Stimulated activated CD4-positive, alpha-beta T cell treated with anti-CD3 and anti-CD28 coated beads, TNF-alpha, amount 100 ng/mL, for 4 hours (primary cell): ENCODE measurements around the gene KIAA1217.

ENCODE experiments used
- DNase-seq, 3 experiments: peaks; one replicate each; pipeline ENCODE4 v3.0.0-alpha.2; 2020; ENCODE audit warnings: low read depth in 3 of 3

The KIAA1217 gene

DNA sequence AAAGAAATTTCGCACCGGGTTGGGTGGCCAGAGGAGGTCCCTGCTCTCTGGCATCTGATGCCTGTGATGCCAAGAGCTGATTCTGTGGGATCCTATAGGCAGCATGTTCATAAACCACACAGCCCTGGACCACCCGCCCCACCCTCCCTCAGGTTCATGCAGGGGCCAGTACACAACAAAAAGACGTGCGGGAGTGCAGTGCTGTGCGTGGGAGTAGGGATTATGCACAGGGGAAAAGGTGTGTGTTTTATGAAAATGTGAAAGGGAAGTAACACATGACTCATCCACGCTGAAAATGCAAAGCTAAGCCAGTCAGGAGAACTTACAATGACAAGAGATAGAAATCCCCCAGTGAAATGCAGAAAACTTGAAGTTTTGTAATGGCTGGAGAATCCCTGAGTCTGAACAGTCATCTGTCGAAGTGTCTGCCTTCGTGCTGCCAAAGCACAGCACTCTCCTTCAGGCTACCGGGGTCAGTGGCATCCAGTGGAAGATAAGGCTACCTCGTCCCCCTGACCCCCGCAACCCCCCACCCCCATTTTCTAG lies 1.1 kb downstream of the KIAA1217 start:
- DNase-seq = no peak

DNA sequence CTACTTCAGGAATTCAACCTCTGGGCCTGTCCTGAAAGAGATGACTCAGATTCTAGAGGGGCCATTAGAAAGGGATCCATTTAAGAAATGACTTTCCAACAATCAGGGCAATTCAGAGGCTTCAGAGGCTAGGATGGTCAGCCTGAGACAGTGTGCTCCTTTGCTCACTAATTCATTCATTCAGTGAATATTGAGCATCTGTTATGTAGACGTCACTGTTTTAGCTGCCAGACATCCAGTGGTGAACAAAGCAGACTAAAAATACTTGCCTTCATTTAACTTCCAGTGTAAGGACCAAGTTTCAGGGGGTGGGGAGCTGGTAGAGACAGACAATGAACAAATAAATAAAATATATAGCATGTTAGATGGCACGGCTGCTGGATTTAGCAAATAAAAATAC lies 1.6 kb downstream of the KIAA1217 start:
- no peak for DNase-seq

- no peak for DNase-seq
Observed at GRCh38 chr10:24213266-24213665, 4.3 kb downstream of the KIAA1217 start.

GRCh38 chr10:24213881-24214280 lies 4.9 kb downstream of the KIAA1217 start:
- DNase-seq = no peak

- DNase-seq = no peak
Observed at GRCh38 chr10:24214762-24215161, 5.8 kb downstream of the KIAA1217 start.

DNA sequence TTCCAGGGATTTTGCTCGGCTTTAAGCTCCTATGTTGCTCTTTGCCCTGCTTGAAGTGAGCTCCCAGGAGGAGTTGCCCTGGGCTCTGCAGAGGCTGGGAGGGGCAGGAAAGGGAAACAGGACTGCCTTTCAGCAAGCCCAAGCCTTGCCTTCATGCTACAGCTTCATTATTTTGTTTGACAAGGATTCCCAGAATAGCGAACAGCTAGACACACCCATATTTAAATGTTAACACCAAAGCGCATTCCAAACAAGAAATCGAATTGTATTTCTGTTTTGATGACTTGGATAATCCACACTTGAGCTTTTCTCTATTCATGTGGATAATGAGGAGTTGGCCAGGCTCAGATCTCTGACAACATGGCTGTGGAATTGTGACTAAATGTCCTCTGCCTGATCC lies 6.3 kb downstream of the KIAA1217 start:
- no peak for DNase-seq

DNA sequence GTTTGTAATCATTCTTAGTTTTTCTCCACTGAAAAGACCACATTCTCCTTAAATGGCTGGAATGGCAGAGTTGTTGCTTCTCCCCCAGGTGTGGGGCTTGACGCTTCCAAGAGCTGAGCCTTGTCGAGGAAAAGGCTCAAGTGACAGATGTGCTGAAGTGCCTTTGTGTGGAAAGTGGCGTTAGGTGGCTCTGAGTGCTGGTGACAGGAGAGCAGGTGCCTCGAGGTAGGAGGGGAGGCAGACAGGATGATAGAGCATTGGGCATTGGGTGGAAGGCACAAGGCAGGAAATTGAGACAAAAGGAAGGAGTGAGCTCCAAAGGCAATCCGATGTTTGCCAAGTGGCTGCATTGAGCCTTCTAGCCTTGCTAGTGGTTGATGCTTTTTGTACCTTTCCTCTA lies 6.7 kb downstream of the KIAA1217 start:
- DNase-seq = no peak

DNA sequence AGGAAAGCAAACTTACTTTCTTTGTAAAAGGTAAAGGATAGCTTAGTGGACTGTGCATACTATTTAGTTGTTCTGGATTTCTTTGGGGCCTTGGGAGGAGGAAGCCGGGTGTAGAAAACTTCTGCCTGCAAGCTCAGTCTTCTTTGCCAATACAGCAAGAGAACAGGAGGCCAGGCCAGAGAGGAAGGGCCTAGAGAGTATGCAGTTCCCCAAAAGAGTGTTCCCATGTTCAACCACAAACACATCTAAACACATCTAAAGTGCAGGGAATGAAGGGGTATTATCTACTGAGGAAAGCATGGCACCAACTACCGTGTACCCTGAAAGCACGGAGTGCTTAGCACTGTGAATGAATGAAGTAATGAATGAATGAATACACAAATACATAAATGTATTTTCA lies 11.0 kb downstream of the KIAA1217 start:
- DNase-seq = no peak

DNA sequence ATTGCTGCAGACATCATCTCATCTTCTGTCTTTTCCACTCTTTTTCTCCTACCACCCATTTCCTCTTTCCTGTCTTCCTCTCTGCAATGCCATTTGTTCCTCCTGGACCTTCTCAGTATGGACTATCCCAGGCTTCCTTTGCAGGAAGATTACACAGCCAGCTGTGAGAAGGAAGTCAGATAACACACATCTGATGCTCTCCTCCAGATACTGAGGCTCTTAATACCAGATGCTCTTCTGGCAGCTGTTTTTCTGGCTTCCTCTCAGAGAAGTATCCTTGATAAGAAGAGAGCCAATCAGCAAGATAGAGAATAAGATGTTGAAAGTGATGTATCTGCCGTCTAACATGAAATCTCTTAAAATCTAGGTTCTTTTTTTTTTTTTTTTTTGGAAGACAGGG lies 14.4 kb downstream of the KIAA1217 start:
- DNase-seq = no peak

- DNase-seq = no peak
Observed at GRCh38 chr10:24223953-24224352, 15.0 kb downstream of the KIAA1217 start.

DNA sequence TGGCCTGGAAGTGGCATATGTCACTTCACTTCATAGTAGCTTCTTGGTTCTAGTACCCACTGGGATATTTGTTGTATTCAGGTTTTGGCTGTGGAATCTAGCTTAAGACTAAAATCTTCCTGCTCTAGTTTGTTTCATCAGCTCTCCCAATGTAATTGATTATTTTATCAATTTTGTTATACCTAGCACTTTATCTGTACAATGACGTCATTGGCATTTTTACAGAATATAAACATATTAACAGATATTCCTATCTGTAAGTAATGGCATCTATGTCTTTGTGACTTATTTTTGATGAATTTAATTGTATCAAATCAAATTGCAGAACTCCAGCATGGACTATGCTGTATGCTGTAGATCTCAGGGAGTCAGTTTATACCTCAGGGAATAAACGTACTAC lies 19.7 kb downstream of the KIAA1217 start:
- DNase-seq = no peak

- DNase-seq = no peak
Observed at GRCh38 chr10:24229909-24230308, 21.0 kb downstream of the KIAA1217 start.

GRCh38 chr10:24231200-24231599 lies 22.3 kb downstream of the KIAA1217 start:
- no peak for DNase-seq

DNA sequence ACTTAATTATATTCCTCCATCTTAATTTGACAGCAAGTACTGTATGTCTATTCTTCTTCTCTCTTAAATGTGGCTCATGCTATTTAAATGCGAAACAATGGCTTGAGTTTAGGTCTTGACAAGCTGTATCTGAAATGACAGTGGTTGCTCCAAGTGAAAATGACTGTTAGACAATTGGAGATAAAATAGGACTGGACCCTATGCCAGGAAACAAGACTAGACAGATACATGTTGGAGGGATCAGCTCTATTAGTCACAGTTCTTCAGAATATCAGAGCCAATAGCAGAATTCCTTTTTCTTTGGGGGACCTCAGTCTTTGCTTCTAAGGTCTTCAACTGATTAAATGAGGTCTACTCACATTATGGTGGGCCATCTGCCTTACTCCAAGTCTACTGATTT lies 25.8 kb downstream of the KIAA1217 start:
- DNase-seq = no peak

DNA sequence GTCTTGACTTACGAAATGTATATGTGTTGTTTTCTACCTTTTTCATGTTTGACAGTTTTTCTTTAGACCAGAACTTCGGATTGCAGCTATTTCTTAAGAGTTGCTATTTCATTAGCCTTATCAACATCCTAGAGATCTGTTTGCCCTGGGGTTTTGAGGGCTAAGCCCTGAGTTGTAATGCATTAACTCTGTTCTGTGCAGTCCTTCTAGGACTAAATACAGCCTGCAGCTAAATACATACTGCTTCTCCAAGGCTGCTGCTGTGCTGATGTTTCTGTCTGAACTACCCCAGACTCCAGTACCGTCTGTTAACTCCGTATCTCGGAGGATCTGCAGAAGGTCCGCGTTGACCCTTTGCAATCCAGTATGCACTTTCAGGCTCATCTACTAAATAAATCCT lies 26.5 kb downstream of the KIAA1217 start:
- no peak for DNase-seq

DNA sequence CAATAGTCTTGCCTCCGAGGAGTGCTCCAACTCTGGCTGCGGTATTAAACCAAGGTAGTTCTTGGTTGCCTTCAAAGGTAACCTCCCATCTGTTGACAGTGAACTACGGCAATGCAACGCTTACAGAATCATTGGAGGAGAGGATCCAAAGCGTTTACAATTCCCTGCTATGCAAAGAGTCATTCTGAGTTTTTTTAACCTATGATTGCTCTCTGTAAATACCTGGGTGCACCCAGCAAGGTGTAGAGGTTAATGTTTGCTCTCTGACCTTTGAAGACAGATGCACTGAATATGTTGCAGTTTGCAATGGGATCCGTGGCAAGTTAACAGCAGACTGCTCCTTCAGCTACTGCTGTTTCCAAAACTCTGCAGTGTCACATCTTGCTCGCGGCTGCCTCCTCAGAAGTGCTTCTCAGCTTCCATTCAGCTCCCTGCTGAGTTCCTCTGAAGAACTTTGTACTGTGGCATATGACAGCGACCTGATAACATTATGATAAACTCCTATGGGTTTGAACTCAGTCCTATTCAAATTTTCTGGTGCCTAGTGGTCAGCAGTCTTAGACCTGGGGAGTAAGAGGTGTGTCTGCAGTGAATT lies 29.0 kb downstream of the KIAA1217 start:
- no peak for DNase-seq

- DNase-seq = no peak
Observed at GRCh38 chr10:24238519-24239247, 29.7 kb downstream of the KIAA1217 start.

DNA sequence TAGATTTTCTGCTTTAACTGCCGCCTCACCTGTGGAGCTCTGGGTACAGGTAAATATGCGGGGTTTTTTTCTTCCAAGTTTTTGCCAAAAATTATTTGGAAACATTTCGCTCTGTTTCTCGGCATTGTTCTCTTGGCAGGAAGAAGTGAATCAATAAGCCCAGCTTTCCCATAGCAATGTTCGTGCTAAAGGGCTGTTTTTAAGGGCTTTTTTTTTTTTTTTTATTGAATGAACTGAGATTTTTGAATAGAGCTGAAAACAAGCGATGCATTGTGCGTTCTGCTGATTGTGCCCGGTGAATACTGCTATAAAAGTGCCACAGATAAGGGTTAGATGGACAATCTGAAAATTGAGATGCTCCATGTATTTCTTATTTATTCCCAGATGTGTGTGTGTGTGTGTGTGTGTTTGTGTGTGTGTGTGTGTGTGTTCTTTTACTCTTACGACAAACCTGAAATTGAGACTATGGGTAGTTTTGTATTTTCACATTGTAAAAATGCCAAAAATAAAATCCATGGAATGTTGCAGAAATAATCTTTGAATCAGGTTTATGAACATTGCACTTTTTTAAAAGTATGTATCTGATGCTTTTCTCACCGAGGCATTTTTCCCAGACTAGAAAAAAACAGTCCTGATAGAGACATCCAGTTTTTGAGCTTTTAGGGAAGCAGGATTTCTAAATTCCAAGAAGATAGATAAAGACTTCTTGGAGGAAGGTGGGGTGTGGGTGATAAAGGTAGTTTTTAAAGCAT lies 30.5 kb downstream of the KIAA1217 start:
- no peak for DNase-seq

DNA sequence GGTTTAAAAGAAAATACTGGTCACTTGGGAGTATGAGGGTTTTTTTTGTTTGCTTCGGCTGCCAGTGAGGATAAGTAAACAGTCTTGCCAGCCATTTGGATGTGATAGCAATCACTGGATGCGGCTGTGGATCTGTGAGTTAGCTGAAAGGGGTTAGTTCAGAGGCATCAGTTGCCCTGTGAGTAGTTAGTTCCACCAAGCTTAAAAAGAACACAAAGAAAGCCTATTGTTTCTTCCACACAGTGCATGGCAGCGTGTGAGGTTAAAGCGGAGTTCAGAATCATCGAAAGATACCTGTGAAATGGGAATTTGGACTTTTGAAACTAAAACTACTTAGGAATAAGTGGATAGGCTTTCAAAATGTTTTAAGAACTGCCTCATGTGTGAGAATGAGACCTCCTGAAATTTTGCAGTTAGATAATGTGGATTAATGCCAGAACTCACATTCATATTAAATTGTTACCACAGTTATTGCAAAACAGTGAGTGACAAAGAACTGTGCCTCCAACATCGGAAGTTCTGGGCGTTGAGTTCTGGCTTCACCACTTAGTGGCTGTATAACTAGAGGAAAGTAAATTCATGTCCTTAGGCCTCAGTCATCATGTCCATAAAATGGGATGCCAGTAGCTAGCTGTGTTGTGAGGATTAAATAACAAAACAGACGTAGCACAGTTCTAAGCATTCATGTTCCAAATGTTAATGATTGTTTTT lies 31.3 kb downstream of the KIAA1217 start:
- DNase-seq = no peak

- no peak for DNase-seq
Observed at GRCh38 chr10:24241536-24242040, 32.6 kb downstream of the KIAA1217 start.

DNA sequence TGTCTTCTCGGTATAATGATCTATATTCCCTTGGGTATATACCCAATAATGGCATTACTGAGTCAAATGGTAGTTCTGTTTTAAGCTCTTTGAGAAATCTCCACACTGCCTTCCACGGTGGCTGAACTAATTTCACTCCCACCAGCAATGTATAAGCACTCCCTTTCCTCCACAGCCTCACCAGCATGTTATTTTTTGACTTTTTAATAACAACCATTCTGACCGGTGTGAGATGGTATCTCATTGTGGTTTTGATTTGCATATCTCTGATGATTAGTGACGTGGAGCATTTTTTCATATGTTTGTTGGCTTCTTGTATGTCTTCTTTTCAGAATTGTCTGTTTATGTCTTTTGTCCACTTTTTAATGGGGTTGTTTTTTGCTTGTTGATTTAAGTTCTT lies 33.6 kb downstream of the KIAA1217 start:
- DNase-seq = no peak

GRCh38 chr10:24246365-24246764 lies 37.4 kb downstream of the KIAA1217 start:
- no peak for DNase-seq
